Measurements from ENCODE around the gene DTNA. TPM values are rescaled to one million over a fixed set of nuclear protein-coding genes. Genes with fewer than 3 reads are reported as not detected.

DTNA gene
- total and polyA plus RNA-seq, 2 of the 8 experiments (the other 6 are each of a cell fraction or from before 2014, with no cell fraction given) = 30.2 to 32.7 TPM

DNA sequence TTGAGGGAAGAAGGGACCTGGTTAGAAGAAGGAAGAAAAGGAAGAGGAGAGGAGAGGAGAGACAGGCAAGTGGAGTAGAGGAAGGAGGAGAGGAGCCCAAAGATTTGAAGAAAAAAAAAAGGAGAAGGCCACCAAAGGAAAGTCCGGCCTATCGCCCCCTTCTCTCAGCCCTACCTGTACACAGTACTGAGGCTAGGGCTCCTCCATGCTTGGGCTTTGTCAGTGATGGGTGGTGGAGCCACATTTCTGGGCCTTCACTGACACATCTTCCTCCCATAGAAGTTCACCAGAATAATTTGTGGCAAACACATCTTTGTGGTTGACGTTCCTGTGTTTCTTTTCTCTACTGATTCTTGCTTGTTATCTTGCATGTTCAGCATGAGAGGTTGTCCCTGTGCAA lies 125.4 kb downstream of the DTNA start:
- POLR2A ChIA-PET (ENCODE audit: partially characterized antibody) = no interaction called here
- H3K18ac ChIP-seq (ENCODE audit: extremely low read depth, low read length) = no peak overlapping the region
- no peak overlapping the region for H3K56ac ChIP-seq (replicated peaks; ENCODE audit: insufficient read length, low read depth, low read length)
- no peak overlapping the region for H3K9ac ChIP-seq (replicated peaks in 1 of 4; ENCODE audit: extremely low read depth in 1 of 4, low read depth in 3 of 4, low read length in 3 of 4)
- no peak overlapping the region for H4K5ac ChIP-seq (ENCODE audit: insufficient read length, low read depth, low read length)
- H3K4me1 ChIP-seq (replicated peaks in 1 of 4; ENCODE audit: control insufficient read depth in 3 of 4, insufficient read depth in 4 of 4, low read length in 3 of 4) = peaks cover 0 to 12% (median 4%) of the 10 kb centered on the region in 4 experiments; a peak in 3 of 7 replicates
- H2AFZ ChIP-seq (ENCODE audit: low read length) = no peak overlapping the region
- H2BK5ac ChIP-seq (ENCODE audit: low read depth, low read length) = no peak overlapping the region
- H3K9me3 ChIP-seq (ENCODE audit: insufficient read depth in 2 of 2, low read depth in 1 of 2, low read length in 1 of 2) = no peaks in the 10 kb centered on the region
- no peak overlapping the region for H4K91ac ChIP-seq (replicated peaks; ENCODE audit: insufficient read length, low read length)
- H2BK12ac ChIP-seq (ENCODE audit: low read depth, low read length) = no peak overlapping the region
- no peaks in the 10 kb centered on the region; a peak in 1 of 8 replicates for H3K36me3 ChIP-seq (ENCODE audit: control insufficient read depth in 2 of 4, insufficient read depth in 4 of 4, low read length in 3 of 4)
- H3K4me2 ChIP-seq (ENCODE audit: insufficient read depth in 1 of 2, low read depth in 2 of 2, low read length in 2 of 2) = no peak overlapping the region
- H3K23me2 ChIP-seq (ENCODE audit: low read depth, low read length) = no peaks in the 10 kb centered on the region
- DNase-seq (ENCODE audit: low read depth in 1 of 2, low spot score in 2 of 2) (no peak), FAIRE-seq (no peak)
- H2BK20ac ChIP-seq (ENCODE audit: low read length) = no peak overlapping the region
- no peak overlapping the region for H2BK120ac ChIP-seq (replicated peaks; ENCODE audit: low read depth, low read length)
- H4K20me1 ChIP-seq (replicated peaks in 1 of 2; ENCODE audit: control insufficient read depth in 1 of 2, insufficient read depth in 2 of 2, low read length in 2 of 2) = no peaks in the 10 kb centered on the region
- no peak overlapping the region for H3K23ac ChIP-seq (ENCODE audit: insufficient read length)
- no peak overlapping the region for H3K27ac ChIP-seq (ENCODE audit: low read depth, low read length)
- no peak overlapping the region for H2BK15ac ChIP-seq (ENCODE audit: low read length)
- CTCF ChIA-PET (ENCODE audit: partially characterized antibody) = interaction anchor here (0.7 kb wide), 1 partner anchor 209 kb away, joined by 3 read pairs; no protein-coding TSS in a partner anchor
- no peak overlapping the region for H3K4me3 ChIP-seq (ENCODE audit: extremely low read depth in 1 of 4, insufficient read depth in 2 of 4, low read depth in 3 of 4, low read length in 4 of 4)
- no peaks in the 10 kb centered on the region for H3K27me3 ChIP-seq (replicated peaks in 1 of 4; ENCODE audit: control insufficient read depth in 3 of 4, extremely low read depth in 1 of 4, insufficient read depth in 3 of 4, low read length in 3 of 4)
- WGBS, 2 experiments (ENCODE audit: extremely low coverage in 1 of 2, insufficient coverage in 1 of 2, insufficient read length in 1 of 2, insufficient replicate concordance in 2 of 2, low coverage in 1 of 2, low lambda C conversion rate in 2 of 2, missing lambda C conversion rate in 1 of 2) = 91% methylated on average over 2 of the region's 3 CpGs; no CpG with 5 or more reads in 1 of the 2 experiments
- no peak overlapping the region for H3K4ac ChIP-seq (replicated peaks; ENCODE audit: insufficient read length, low read depth, low read length)
- H3K14ac ChIP-seq (ENCODE audit: insufficient read length) = no peak overlapping the region
- TF ChIP-seq ASH2L (IDR thresholded peaks at IDR 0.05; ENCODE audit: low read length) (no peak), POLR2A (IDR thresholded peaks at IDR 0.05; ENCODE audit: control extremely low read depth in 1 of 2, low read depth in 2 of 2, low read length in 2 of 2) (no peak)
- H3K79me1 ChIP-seq (ENCODE audit: low read depth, low read length) = no peaks in the 10 kb centered on the region
- no peaks in the 10 kb centered on the region for H3K79me2 ChIP-seq (ENCODE audit: control insufficient read depth in 1 of 2, insufficient read depth in 2 of 2, low read length in 2 of 2)
- H2AK5ac ChIP-seq (ENCODE audit: low read depth, low read length) = no peak overlapping the region
- H4K8ac ChIP-seq (ENCODE audit: extremely low read depth, insufficient read depth, low read length) = no peak overlapping the region
